Thyroid gland (tissue), 4 donors: ENCODE measurements around the gene FNDC3B. TPM values are rescaled to one million over a fixed set of nuclear protein-coding genes. Genes with fewer than 3 reads are reported as not detected.

Source experiments
- DNase-seq, 2 donors: peaks; one replicate each; pipeline ENCODE4 v3.0.0-alpha.2; 2019
- H3K27ac ChIP-seq, 3 donors: fragments of 200-600 bp; sonication (generic); 1 replicate in 2 of 3; 2 replicates in 1 of 3; pipeline ENCODE4 v1.5.1; 2016 to 2019; ENCODE audit warnings: mild to moderate bottlenecking in 1 of 3, moderate library complexity in 1 of 3
- H3K27me3 ChIP-seq: fragments of 200-600 bp; sonication (generic); one replicate; pipeline ENCODE4 v1.5.1; 2019
- H3K36me3 ChIP-seq, 2 donors: fragments of 200-600 bp; sonication (generic); one replicate each; pipeline ENCODE4 v1.5.1; 2016 to 2019
- H3K4me1 ChIP-seq, 2 donors: fragments of 200-600 bp; sonication (generic); one replicate each; pipeline ENCODE4 v1.5.1; 2017 to 2019
- H3K4me3 ChIP-seq, 3 donors: fragments of 200-600 bp; sonication (generic); replicated peaks in 1 of 3; 1 replicate in 2 of 3; 2 replicates in 1 of 3; pipeline ENCODE4 v1.5.1; 2016; ENCODE audit warnings: mild to moderate bottlenecking in 1 of 3
- H3K9me3 ChIP-seq: fragments of 200-600 bp; sonication (generic); one replicate; pipeline ENCODE4 v1.5.1; 2017
- CTCF ChIP-seq, 6 experiments: fragments of 200-600 bp in 3 of 6; fragments of 450-650 bp in 3 of 6; sonication (generic) in 3 of 6; IDR thresholded peaks; one replicate each; pipeline ENCODE4 v1.5.1; 2016 to 2019; ENCODE audit warnings: antibody characterized with exemption in 6 of 6, mild to moderate bottlenecking in 2 of 6, inconsistent platforms in 1 of 6, moderate library complexity in 1 of 6
- POLR2A ChIP-seq, 2 donors: fragments of 450-650 bp; IDR thresholded peaks; one replicate each; pipeline ENCODE4 v1.6.1; 2017; ENCODE audit warnings: antibody characterized with exemption in 2 of 2, mild to moderate bottlenecking in 2 of 2, moderate library complexity in 1 of 2
- WGBS, 2 donors: methylation state at CpG; one replicate each; pipeline ENCODE4 v1.1.5; 2017; 5-methylcytosine and 5-hydroxymethylcytosine counted together
- intact Hi-C: fragments of 100-400 bp; cut with DNase I; formaldehyde crosslinking; loops from one replicate; pipeline ENCODE4 v1.15.1; 2023
- total RNA-seq, 4 donors: library from RNA; depleted of rRNA; stranded (reverse); fragments of >200 nt; gene quantifications; one replicate each; pipeline ENCODE4 v1.2.3, GENCODE V29; 2016

Gene FNDC3B
- total RNA-seq, 4 donors from 2014 or later = 118 to 172 (median 146) TPM

DNA sequence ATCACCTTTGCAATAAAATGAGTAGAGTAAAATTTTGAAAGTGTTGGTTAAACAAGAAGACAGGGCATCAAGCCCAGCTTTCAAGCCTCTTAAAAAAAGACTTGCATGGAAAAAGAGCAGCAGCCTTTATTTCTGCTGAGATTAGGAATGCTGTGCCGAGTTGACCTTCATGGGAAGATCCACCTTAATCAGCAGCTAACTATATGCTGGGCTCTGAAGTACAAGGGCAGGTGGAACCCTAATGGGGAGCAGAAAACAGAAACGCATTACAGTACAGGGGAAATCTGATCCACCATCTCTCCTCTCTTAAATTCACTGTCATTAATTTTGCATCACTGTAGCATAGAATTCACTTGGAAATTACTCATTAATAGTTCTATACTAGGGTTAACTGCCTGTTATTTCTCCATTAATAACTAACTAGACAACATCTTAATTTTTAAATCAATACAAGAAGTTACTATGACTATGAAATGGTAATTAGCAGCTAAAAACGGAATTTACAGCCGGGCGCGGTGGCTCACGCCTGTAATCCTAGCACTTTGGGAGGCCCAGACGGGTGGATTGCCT lies 275.3 kb downstream of the FNDC3B start:
- WGBS, 2 donors = 95 to 96% methylated on average over 8 of the region's 8 CpGs
- no peak for TF ChIP-seq POLR2A (IDR thresholded peaks at IDR 0.05)
- no peak for TF ChIP-seq CTCF (IDR thresholded peaks at IDR 0.05)
- H3K27me3 ChIP-seq = no peaks in the 10 kb centered on the region
- no peak overlapping the region for H3K4me3 ChIP-seq
- peaks cover 0 to 7% of the 10 kb centered on the region in 2 donors for H3K36me3 ChIP-seq
- peaks cover 13 to 43% of the 10 kb centered on the region in 2 donors for H3K4me1 ChIP-seq
- no peaks in the 10 kb centered on the region for H3K9me3 ChIP-seq
- no peak overlapping the region for H3K27ac ChIP-seq
- DNase-seq = no peak
- intact Hi-C loops = no loop called here

- WGBS, 2 donors = 89 to 90% methylated on average over 11 of the region's 11 CpGs
- no peak for TF ChIP-seq CTCF (IDR thresholded peaks at IDR 0.05)
- no peak for TF ChIP-seq POLR2A (IDR thresholded peaks at IDR 0.05)
- H3K27ac ChIP-seq = no peak overlapping the region
- no peaks in the 10 kb centered on the region for H3K27me3 ChIP-seq
- H3K4me3 ChIP-seq = no peak overlapping the region
- intact Hi-C loops = no loop called here
- H3K4me1 ChIP-seq = peaks cover 13 to 40% of the 10 kb centered on the region in 2 donors
- H3K9me3 ChIP-seq = no peaks in the 10 kb centered on the region
- peaks cover 0 to 7% of the 10 kb centered on the region in 2 donors for H3K36me3 ChIP-seq
- DNase-seq = no peak
Observed at GRCh38 chr3:172315401-172316091, 276.2 kb downstream of the FNDC3B start.

DNA sequence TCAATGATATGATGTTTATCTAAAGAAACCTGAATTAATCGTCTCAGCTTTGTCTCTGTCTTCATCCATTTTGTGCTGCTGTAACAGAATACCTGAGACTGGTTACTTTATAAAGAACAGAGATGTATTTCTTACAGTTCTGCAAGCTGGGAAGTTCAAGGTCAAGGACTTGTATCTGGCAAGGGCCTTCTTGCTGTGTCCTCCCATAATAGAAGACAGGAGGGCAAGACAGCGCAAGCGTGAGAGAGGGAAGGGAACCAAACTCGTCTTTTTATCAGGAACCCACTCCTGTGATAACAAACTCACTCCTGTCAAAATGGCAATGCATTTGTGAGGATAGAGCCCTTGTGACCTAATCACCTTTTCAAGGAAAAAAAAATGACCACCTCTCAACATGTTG lies 277.4 kb downstream of the FNDC3B start:
- intact Hi-C loops = no loop called here
- no peak for DNase-seq
- no peaks in the 10 kb centered on the region for H3K27me3 ChIP-seq

DNA sequence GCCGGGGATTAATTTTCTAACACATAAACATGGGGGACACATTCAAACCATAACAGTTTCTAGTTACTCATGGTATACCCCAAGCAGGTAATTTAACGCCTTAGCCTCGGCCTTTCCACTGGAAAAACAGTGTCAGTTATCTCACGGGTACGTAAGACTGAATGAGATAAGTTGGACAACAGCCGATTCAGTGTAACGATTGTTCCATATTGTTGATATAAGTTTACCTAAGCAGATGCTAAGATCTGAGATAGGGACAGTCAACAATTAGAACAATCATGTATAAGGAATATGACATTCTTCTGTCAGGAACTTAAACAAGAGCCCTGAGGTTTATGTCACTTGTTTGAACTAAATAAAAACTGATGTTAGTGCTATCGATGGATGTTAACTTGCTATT lies 278.1 kb downstream of the FNDC3B start:
- whole genome bisulfite sequencing, 2 donors = 93 to 95% methylated on average over 8 of the region's 8 CpGs
- H3K4me1 ChIP-seq = peaks cover 13 to 48% of the 10 kb centered on the region in 2 donors

More for the DNA sequence above, 277.4 kb downstream of the FNDC3B start:
- no peak for TF ChIP-seq POLR2A (IDR thresholded peaks at IDR 0.05)
- H3K27ac ChIP-seq = no peak overlapping the region
- no peaks in the 10 kb centered on the region for H3K9me3 ChIP-seq
- no peak overlapping the region for H3K4me3 ChIP-seq
- WGBS, 2 donors = 97 to 98% methylated on average over 4 of the region's 4 CpGs
- peaks cover 13 to 48% of the 10 kb centered on the region in 2 donors for H3K4me1 ChIP-seq
- peaks cover 0 to 3% of the 10 kb centered on the region in 2 donors for H3K36me3 ChIP-seq

DNA sequence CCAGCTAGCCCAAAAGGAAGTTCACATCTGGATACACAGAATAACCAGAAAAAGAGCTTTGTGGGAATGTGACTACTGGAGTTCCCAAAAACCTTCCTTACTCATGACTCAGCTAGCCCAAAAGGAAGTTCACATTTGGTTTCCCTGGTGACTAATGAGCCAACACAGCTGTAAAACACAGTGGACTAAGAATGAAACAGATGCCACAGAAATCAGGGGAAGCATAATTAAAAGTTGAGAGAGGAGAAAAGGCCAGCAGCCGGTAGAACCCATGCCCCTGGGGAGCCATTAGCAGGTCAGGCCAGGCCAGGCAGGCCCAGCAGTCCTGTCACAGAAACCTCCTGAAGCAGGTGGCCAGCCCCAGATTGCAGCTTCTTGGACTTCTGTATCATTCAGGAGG lies 278.6 kb downstream of the FNDC3B start:
- H3K36me3 ChIP-seq = no peaks in the 10 kb centered on the region
- DNase-seq = no peak
- peak overlapping the region in 2 of 3 donors; percentile 29 to 34 for H3K27ac ChIP-seq
- no peak overlapping the region for H3K4me3 ChIP-seq
- intact Hi-C loops = no loop called here
- H3K9me3 ChIP-seq = no peaks in the 10 kb centered on the region
- H3K4me1 ChIP-seq = peaks cover 13 to 48% of the 10 kb centered on the region in 2 donors
- H3K27me3 ChIP-seq = no peaks in the 10 kb centered on the region
- no peak for TF ChIP-seq POLR2A (IDR thresholded peaks at IDR 0.05)
- TF ChIP-seq CTCF (IDR thresholded peaks at IDR 0.05) = no peak
- 47 to 63% methylated on average over 1 of the region's 1 CpG for WGBS, 2 donors

More for the DNA sequence above, 278.1 kb downstream of the FNDC3B start:
- H3K27me3 ChIP-seq = no peaks in the 10 kb centered on the region
- intact Hi-C loops = no loop called here
- no peak for DNase-seq
- no peaks in the 10 kb centered on the region for H3K36me3 ChIP-seq
- H3K27ac ChIP-seq = peak overlapping the region in 2 of 3 donors; percentile 29 to 34
- H3K9me3 ChIP-seq = no peaks in the 10 kb centered on the region
- no peak for TF ChIP-seq POLR2A (IDR thresholded peaks at IDR 0.05)
- TF ChIP-seq CTCF (IDR thresholded peaks at IDR 0.05) = no peak
- H3K4me3 ChIP-seq = no peak overlapping the region
